ENCODE data around the gene RAB23. TPM values are rescaled to one million over a fixed set of nuclear protein-coding genes. Genes with fewer than 3 reads are reported as not detected.

RAB23 gene
- total RNA-seq, 2 donors from 2014 or later = 6.3 to 21.1 TPM

- Histone ChIP-seq H3K4me3 (no peak overlapping the region), H3K27me3 (no peaks in the 10 kb centered on the region), H3K27ac (peak overlapping the region; percentile 56), H3K4me1 (no peaks in the 10 kb centered on the region), H3K9me3 (no peaks in the 10 kb centered on the region), H3K36me3 (no peaks in the 10 kb centered on the region), H3K9ac (ENCODE audit: low read depth in 2 of 2, low read length in 2 of 2) (no peak overlapping the region)
- TF ChIP-seq CTCF (IDR thresholded peaks at IDR 0.05) = no peak
- DNase-seq = no peak
- intact Hi-C loops (cut with DNase I) = loop anchor here (10.0 kb wide), 1 partner anchor 52 kb away; the partner anchor contains the start of gene PRIM2
Observed at GRCh38 chr6:57262901-57263694, 41.0 kb upstream of the RAB23 start.

GRCh38 chr6:57262488-57262887, 40.4 kb upstream of the RAB23 start:
- H3K27me3 ChIP-seq = no peaks in the 10 kb centered on the region
- no peaks in the 10 kb centered on the region for H3K36me3 ChIP-seq
- H3K9me3 ChIP-seq = no peaks in the 10 kb centered on the region
- no peak for TF ChIP-seq CTCF (IDR thresholded peaks at IDR 0.05)
- intact Hi-C loops (cut with DNase I) = loop anchor here (10.0 kb wide), 1 partner anchor 52 kb away; the partner anchor contains the start of gene PRIM2
- no peak overlapping the region for H3K4me3 ChIP-seq
- no peak overlapping the region for H3K9ac ChIP-seq (ENCODE audit: low read depth in 2 of 2, low read length in 2 of 2)
- peak; percentile 52 for DNase-seq
- no peaks in the 10 kb centered on the region for H3K4me1 ChIP-seq
- peak overlapping the region; percentile 28 for H3K27ac ChIP-seq

- H3K9ac ChIP-seq (ENCODE audit: low read depth in 2 of 2, low read length in 2 of 2) = no peak overlapping the region
- no peaks in the 10 kb centered on the region for H3K4me1 ChIP-seq
- H3K27ac ChIP-seq = peak overlapping the region; percentile 28
- H3K9me3 ChIP-seq = no peaks in the 10 kb centered on the region
- no peaks in the 10 kb centered on the region for H3K27me3 ChIP-seq
- H3K4me3 ChIP-seq = no peak overlapping the region
- no peaks in the 10 kb centered on the region for H3K36me3 ChIP-seq
- intact Hi-C loops (cut with DNase I) = loop anchor here (10.0 kb wide), 1 partner anchor 53 kb away; the partner anchor contains the start of gene PRIM2
- no peak for DNase-seq
- TF ChIP-seq CTCF (IDR thresholded peaks at IDR 0.05) = no peak
Observed at GRCh38 chr6:57261926-57262325, 39.8 kb upstream of the RAB23 start.

GRCh38 chr6:57259064-57259463, 37.0 kb upstream of the RAB23 start:
- no peak overlapping the region for H3K4me3 ChIP-seq
- H3K9me3 ChIP-seq = no peaks in the 10 kb centered on the region
- H3K9ac ChIP-seq (ENCODE audit: low read depth in 2 of 2, low read length in 2 of 2) = no peak overlapping the region
- H3K27me3 ChIP-seq = no peaks in the 10 kb centered on the region
- no peak for TF ChIP-seq CTCF (IDR thresholded peaks at IDR 0.05)
- H3K4me1 ChIP-seq = no peaks in the 10 kb centered on the region
- no peaks in the 10 kb centered on the region for H3K36me3 ChIP-seq
- H3K27ac ChIP-seq = peak overlapping the region; percentile 55
- DNase-seq = no peak
- intact Hi-C loops (cut with DNase I) = no loop called here

- H3K27me3 ChIP-seq = no peaks in the 10 kb centered on the region
- intact Hi-C loops (cut with DNase I) = no loop called here
- H3K4me1 ChIP-seq = no peaks in the 10 kb centered on the region
- H3K36me3 ChIP-seq = no peaks in the 10 kb centered on the region
- no peaks in the 10 kb centered on the region for H3K9me3 ChIP-seq
- H3K9ac ChIP-seq (ENCODE audit: low read depth in 2 of 2, low read length in 2 of 2) = no peak overlapping the region
- H3K27ac ChIP-seq = peak overlapping the region; percentile 55
- H3K4me3 ChIP-seq = no peak overlapping the region
- no peak for DNase-seq
- TF ChIP-seq CTCF (IDR thresholded peaks at IDR 0.05) = no peak
Observed at GRCh38 chr6:57257911-57258541, 35.9 kb upstream of the RAB23 start.
